Measurements from ENCODE around the gene N4BP2L1.
"Not testable (repeated sequence)": the region's sequence is repeated elsewhere in the genome, so short reads cannot be mapped to it uniquely, and the experiment has no call there.

Gene N4BP2L1

GRCh38 chr13:32384702-32385101 is 43.2 kb downstream of the N4BP2L1 start:
- no peak for DNase-seq

- no peak for DNase-seq
These were observed 43.9 kb downstream of the N4BP2L1 start for GRCh38 chr13:32383836-32384618.

- peak; percentile 59 for DNase-seq
These were observed 46.4 kb downstream of the N4BP2L1 start for GRCh38 chr13:32381539-32381938.

- DNase-seq = no peak
These were observed 49.9 kb downstream of the N4BP2L1 start for GRCh38 chr13:32378012-32378411.

GRCh38 chr13:32376642-32377415 is 51.1 kb downstream of the N4BP2L1 start:
- no peak for DNase-seq

- no peak for DNase-seq
These were observed 57.1 kb downstream of the N4BP2L1 start for GRCh38 chr13:32370805-32371204.

GRCh38 chr13:32362574-32362973 is 65.4 kb downstream of the N4BP2L1 start:
- no peak for DNase-seq

GRCh38 chr13:32355935-32356334 is 72.0 kb downstream of the N4BP2L1 start:
- DNase-seq = not testable (repeated sequence)

- DNase-seq = no peak
These were observed 73.9 kb downstream of the N4BP2L1 start for GRCh38 chr13:32354040-32354439.

- DNase-seq = not testable (repeated sequence)
These were observed 77.0 kb downstream of the N4BP2L1 start for GRCh38 chr13:32350839-32351441.
